Astrocyte (in vitro differentiated cells and primary cell): ENCODE results near the gene COA8. TPM values are rescaled to one million over a fixed set of nuclear protein-coding genes. Genes with fewer than 3 reads are reported as not detected.
A peak's percentile ranks its signal among the peaks of the same experiment; 100 is the strongest.

Source experiments
- DNase-seq: peaks from one replicate; pipeline ENCODE4 v3.0.0-alpha.2; 2010; ENCODE audit warnings: low read depth
- FAIRE-seq: peaks from 2 replicates; lab custom pipeline; 2011; peaks lifted over from hg19 to GRCh38; lab: Jason Lieb, UNC
- H2AFZ ChIP-seq: 2 replicates; pipeline ENCODE4 v1.6.0; 2012; ENCODE audit warnings: low read depth, low read length, inconsistent platforms
- H3K27ac ChIP-seq: 2 replicates; pipeline ENCODE4 v1.5.1; 2011; ENCODE audit warnings: low read depth, low read length, inconsistent platforms
- H3K27me3 ChIP-seq: 2 replicates; pipeline ENCODE4 v1.6.0; 2011; ENCODE audit warnings: low read length, inconsistent platforms; ENCODE audit not compliant: insufficient read depth
- H3K36me3 ChIP-seq: 2 replicates; pipeline ENCODE4 v1.5.1; 2011; ENCODE audit warnings: low read length, inconsistent platforms; ENCODE audit not compliant: insufficient read depth
- H3K4me1 ChIP-seq: 2 replicates; pipeline ENCODE4 v1.5.1; 2011; ENCODE audit warnings: low read length, inconsistent platforms; ENCODE audit not compliant: insufficient read depth
- H3K4me2 ChIP-seq: 2 replicates; pipeline ENCODE4 v1.6.0; 2012; ENCODE audit warnings: low read length, inconsistent platforms
- H3K4me3 ChIP-seq: 2 replicates; pipeline ENCODE4 v1.5.1; 2011; ENCODE audit warnings: low read depth, mild to moderate bottlenecking, low read length, inconsistent platforms; ENCODE audit not compliant: insufficient read depth
- H3K79me2 ChIP-seq: 2 replicates; pipeline ENCODE4 v1.6.0; 2012; ENCODE audit warnings: mild to moderate bottlenecking, low read length, inconsistent platforms; ENCODE audit not compliant: insufficient read depth
- H3K9ac ChIP-seq: 2 replicates; pipeline ENCODE4 v1.6.0; 2012; ENCODE audit warnings: mild to moderate bottlenecking, low read length, inconsistent platforms
- H3K9me3 ChIP-seq: 2 replicates; pipeline ENCODE4 v1.5.1; 2012; ENCODE audit warnings: low read depth, mild to moderate bottlenecking, low read length, inconsistent platforms; ENCODE audit not compliant: insufficient read depth
- H4K20me1 ChIP-seq: 2 replicates; pipeline ENCODE4 v1.6.0; 2012; ENCODE audit warnings: low read length, inconsistent platforms; ENCODE audit not compliant: insufficient read depth
- H3K27ac Mint-ChIP-seq: one replicate; pipeline ENCODE4 v1.8.0; 2021; ENCODE audit warnings: mild to moderate bottlenecking, mixed read lengths; ENCODE audit not compliant: unreplicated experiment
- H3K27me3 Mint-ChIP-seq: one replicate; pipeline ENCODE4 v1.8.0; 2021; ENCODE audit warnings: low read depth, mixed read lengths; ENCODE audit not compliant: unreplicated experiment
- H3K36me3 Mint-ChIP-seq: one replicate; pipeline ENCODE4 v1.8.0; 2021; ENCODE audit warnings: low read depth, mixed read lengths; ENCODE audit not compliant: unreplicated experiment
- H3K4me1 Mint-ChIP-seq: one replicate; pipeline ENCODE4 v1.8.0; 2021; ENCODE audit warnings: low read depth, mixed read lengths; ENCODE audit not compliant: unreplicated experiment
- H3K4me3 Mint-ChIP-seq: one replicate; pipeline ENCODE4 v1.8.0; 2021; ENCODE audit warnings: mild to moderate bottlenecking, moderate library complexity, mixed read lengths; ENCODE audit not compliant: unreplicated experiment
- H3K9me3 Mint-ChIP-seq: one replicate; pipeline ENCODE4 v1.8.0; 2021; ENCODE audit warnings: mild to moderate bottlenecking, mixed read lengths; ENCODE audit not compliant: unreplicated experiment
- EZH2 ChIP-seq: IDR thresholded peaks from 2 replicates; pipeline ENCODE4 v1.6.1; 2012; ENCODE audit warnings: mild to moderate bottlenecking, low read length, inconsistent platforms; ENCODE audit not compliant: insufficient read depth
- total RNA-seq: library from RNA; stranded (reverse); gene quantifications from 2 replicates; pipeline ENCODE4 v1.2.1, GENCODE V29; 2021
- TF ChIP-seq, protein P1 (sequence below): IDR thresholded peaks from 2 replicates; pipeline ENCODE4 v1.5.1; 2011; ENCODE audit warnings: low read depth, mild to moderate bottlenecking, inconsistent platforms, low read length, moderate library complexity; ENCODE audit not compliant: insufficient read depth

The COA8 gene
- total RNA-seq, 1 donor from 2014 or later: 56.2 TPM

DNA sequence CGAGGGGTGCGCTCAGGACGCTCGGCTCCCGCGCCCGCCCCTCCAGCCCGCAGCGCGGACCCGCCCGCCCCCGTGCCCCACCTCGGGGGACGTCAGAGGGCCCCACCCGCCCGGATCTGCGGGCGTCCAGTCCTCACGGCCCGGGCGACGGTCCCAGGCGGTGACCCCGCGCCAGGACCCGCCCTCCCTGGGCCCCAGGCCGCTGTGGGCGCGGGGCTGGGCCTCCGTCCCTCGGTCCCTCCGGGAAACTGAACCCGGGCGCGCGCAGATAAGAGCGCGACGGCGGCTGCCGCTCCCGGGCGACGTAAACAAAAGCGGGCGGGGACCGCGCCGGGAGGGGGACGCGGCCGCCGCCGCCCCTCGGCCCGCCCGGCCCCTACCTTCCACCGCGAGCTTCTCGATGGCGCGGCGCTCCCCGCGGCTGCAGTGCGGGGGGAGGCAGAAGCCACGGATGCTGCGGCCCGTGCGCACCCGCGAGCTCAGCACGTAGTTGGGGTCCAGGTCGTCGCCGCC lies 41.3 kb upstream of the COA8 start:
- H3K4me1 Mint-ChIP-seq: peaks cover 17% of the 10 kb centered on the region
- no peaks in the 10 kb centered on the region for H3K79me2 ChIP-seq
- H3K4me2 ChIP-seq: peak overlapping the region; percentile 80
- TF ChIP-seq, protein P1, sequence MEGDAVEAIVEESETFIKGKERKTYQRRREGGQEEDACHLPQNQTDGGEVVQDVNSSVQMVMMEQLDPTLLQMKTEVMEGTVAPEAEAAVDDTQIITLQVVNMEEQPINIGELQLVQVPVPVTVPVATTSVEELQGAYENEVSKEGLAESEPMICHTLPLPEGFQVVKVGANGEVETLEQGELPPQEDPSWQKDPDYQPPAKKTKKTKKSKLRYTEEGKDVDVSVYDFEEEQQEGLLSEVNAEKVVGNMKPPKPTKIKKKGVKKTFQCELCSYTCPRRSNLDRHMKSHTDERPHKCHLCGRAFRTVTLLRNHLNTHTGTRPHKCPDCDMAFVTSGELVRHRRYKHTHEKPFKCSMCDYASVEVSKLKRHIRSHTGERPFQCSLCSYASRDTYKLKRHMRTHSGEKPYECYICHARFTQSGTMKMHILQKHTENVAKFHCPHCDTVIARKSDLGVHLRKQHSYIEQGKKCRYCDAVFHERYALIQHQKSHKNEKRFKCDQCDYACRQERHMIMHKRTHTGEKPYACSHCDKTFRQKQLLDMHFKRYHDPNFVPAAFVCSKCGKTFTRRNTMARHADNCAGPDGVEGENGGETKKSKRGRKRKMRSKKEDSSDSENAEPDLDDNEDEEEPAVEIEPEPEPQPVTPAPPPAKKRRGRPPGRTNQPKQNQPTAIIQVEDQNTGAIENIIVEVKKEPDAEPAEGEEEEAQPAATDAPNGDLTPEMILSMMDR: no peak
- peak; percentile 70 for TF ChIP-seq EZH2
- no peaks in the 10 kb centered on the region for H3K9me3 ChIP-seq
- no peak overlapping the region for H3K4me3 Mint-ChIP-seq
- peaks cover 14% of the 10 kb centered on the region for H3K27me3 ChIP-seq
- H3K27ac Mint-ChIP-seq: no peak overlapping the region
- H3K36me3 Mint-ChIP-seq: no peaks in the 10 kb centered on the region
- H3K9me3 Mint-ChIP-seq: no peaks in the 10 kb centered on the region
- H3K4me3 ChIP-seq: no peak overlapping the region
- no peak overlapping the region for H3K9ac ChIP-seq
- FAIRE-seq: no peak
- peaks cover 6% of the 10 kb centered on the region for H3K27me3 Mint-ChIP-seq
- H3K27ac ChIP-seq: no peak overlapping the region
- H3K36me3 ChIP-seq: no peaks in the 10 kb centered on the region
- no peak for DNase-seq
- no peak overlapping the region for H2AFZ ChIP-seq
- H4K20me1 ChIP-seq: peaks cover 44% of the 10 kb centered on the region
- H3K4me1 ChIP-seq: peaks cover 34% of the 10 kb centered on the region

DNA sequence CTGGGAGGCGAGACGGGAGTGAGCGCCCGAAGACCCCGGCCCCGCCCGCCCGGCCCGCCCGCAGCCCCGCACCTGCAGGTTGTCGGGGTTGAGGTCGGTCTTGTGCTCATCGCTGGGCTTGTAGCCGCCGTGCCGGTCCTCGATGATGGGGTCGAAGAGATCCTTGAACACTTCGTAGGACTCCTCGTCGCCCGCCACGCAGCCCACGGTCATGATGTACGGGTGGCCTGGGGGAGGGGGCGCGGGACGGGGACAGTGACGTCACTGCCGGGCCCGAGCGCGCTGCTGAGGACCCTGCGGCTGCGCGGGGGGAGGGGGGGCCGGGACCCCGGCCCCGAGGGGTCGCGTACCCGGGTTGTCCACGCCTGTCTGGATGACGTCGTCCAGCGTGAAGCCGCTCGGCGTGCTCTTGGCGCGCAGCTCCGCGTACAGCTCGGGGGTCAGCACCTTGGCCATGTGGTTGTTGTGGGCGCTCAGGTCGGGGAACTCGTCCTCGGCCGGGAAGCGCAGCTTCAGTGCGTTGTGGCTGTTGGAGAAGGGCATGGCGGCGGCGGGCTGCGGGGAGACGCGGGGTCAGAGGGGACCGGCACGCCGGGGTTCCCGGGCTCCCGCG lies 40.7 kb upstream of the COA8 start:
- H3K9ac ChIP-seq: peak overlapping the region; percentile 23
- H3K27ac ChIP-seq: no peak overlapping the region
- no peaks in the 10 kb centered on the region for H3K36me3 ChIP-seq
- Mint-ChIP-seq H3K27ac (no peak overlapping the region), H3K9me3 (no peaks in the 10 kb centered on the region), H3K27me3 (peaks cover 6% of the 10 kb centered on the region), H3K36me3 (no peaks in the 10 kb centered on the region), H3K4me1 (peaks cover 14% of the 10 kb centered on the region), H3K4me3 (peak overlapping the region; percentile 74)
- no peaks in the 10 kb centered on the region for H3K9me3 ChIP-seq
- H3K4me1 ChIP-seq: peaks cover 34% of the 10 kb centered on the region
- H4K20me1 ChIP-seq: peaks cover 41% of the 10 kb centered on the region
- peak overlapping the region; percentile 46 for H3K4me3 ChIP-seq
- H2AFZ ChIP-seq: no peak overlapping the region
- DNase-seq (no peak), FAIRE-seq (no peak)
- peaks cover 14% of the 10 kb centered on the region for H3K27me3 ChIP-seq
- no peaks in the 10 kb centered on the region for H3K79me2 ChIP-seq
- H3K4me2 ChIP-seq: peak overlapping the region; percentile 80
- TF ChIP-seq EZH2: peak; percentile 81
- TF ChIP-seq, protein P1: no peak
